ENCODE measurements around the gene MAN1A2.
"Not testable (repeated sequence)": the region's sequence is repeated elsewhere in the genome, so short reads cannot be mapped to it uniquely, and the experiment has no call there.

Gene MAN1A2

DNA sequence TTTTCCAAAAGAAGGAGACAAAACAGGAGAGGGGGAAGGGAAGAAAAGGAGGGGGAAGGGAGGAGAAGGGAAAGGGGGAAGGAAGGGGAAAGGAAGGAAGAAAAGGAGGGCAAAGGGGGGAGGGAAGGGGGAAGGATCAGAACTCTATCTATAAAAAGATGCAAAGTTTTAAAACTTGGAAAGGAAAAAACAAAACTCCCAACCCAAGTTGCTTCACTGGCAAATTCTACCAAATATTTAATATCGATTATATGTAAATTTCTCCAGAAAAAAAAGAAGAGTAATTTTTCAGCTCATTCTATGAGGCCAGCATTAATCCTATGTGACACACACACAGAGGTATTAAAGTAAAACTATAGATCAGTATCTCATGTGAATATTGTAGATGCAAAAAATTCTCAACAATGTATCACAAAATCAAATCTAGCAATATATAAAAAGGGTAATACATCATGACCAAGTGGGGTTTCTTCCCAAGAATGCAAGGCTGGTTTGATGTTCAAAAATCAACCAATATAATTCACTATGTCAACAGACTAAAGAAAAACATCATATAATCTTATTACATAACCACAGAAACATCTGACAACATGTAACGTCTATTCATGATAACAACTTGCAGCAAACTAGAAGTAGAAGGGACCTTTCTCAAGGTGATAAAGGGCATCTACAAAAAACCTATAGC, 57.9 kb downstream of the MAN1A2 start:
- H3K4me3 ChIP-seq (ENCODE audit: low read depth, low read length) = no peak overlapping the region
- TF ChIP-seq, protein P1, sequence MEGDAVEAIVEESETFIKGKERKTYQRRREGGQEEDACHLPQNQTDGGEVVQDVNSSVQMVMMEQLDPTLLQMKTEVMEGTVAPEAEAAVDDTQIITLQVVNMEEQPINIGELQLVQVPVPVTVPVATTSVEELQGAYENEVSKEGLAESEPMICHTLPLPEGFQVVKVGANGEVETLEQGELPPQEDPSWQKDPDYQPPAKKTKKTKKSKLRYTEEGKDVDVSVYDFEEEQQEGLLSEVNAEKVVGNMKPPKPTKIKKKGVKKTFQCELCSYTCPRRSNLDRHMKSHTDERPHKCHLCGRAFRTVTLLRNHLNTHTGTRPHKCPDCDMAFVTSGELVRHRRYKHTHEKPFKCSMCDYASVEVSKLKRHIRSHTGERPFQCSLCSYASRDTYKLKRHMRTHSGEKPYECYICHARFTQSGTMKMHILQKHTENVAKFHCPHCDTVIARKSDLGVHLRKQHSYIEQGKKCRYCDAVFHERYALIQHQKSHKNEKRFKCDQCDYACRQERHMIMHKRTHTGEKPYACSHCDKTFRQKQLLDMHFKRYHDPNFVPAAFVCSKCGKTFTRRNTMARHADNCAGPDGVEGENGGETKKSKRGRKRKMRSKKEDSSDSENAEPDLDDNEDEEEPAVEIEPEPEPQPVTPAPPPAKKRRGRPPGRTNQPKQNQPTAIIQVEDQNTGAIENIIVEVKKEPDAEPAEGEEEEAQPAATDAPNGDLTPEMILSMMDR (IDR thresholded peaks at IDR 0.05; ENCODE audit: borderline replicate concordance, insufficient read depth, low read depth, low read length) = no peak

DNA sequence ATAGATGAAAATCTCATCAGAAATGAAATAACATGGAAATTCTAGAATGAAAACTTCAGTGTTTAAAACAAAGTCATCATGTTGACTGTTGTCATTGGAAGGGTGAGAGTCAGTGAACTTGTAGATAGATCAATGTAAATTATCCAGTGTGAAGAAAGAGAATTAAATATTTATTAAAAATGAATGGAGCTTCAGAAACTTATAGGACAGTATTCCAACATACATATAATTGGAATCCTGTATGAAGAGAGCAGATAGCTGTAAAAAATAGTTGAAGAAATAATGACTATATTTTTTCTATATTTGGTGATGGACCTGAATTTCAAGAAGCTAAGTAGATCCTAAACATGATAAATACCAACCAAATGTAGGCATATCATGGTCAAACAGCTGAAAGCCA, 60.0 kb downstream of the MAN1A2 start:
- H3K4me3 ChIP-seq (ENCODE audit: low read depth, low read length) = no peak overlapping the region
- TF ChIP-seq, protein P1 (IDR thresholded peaks at IDR 0.05; ENCODE audit: borderline replicate concordance, insufficient read depth, low read depth, low read length) = no peak

DNA sequence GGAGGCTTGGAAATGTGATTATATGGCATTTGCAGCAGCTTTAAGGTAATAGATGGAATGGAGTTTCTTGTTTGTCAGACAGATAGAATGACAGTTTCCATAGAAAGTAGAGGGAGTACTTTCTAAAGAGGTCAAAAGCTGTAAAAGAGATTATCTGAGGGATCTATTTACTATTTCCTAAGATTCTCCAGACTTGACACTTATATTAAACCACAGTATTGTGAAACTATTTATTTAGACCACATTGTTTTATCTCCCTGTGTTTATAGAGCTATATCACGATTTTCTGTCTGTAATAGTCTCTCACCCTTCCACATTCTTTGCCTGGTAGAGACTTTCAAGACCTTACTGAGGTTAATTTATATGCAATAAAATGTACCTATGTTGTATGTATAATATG, 66.7 kb downstream of the MAN1A2 start:
- TF ChIP-seq, protein P1 (IDR thresholded peaks at IDR 0.05; ENCODE audit: borderline replicate concordance, insufficient read depth, low read depth, low read length) = no peak
- no peak overlapping the region for H3K4me3 ChIP-seq (ENCODE audit: low read depth, low read length)

DNA sequence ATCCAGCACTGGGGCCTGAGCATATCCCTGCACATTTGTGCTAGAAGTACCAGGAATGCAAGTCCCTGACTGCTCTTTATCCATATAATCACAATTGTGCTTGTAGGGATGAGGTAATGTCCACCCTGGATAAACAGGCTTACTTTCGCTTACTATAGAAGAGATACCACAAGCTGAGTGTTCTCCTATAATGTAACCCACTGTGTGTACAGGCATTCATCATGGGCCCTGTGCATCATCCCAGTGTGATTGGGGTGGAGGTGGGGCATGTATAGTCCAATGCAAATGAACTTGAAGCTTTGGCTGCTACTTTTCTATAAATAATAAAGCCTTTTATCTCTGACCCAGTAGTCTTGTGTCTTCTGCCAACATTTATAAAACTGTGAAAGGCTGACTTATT, 69.3 kb downstream of the MAN1A2 start:
- TF ChIP-seq, protein P1 (IDR thresholded peaks at IDR 0.05; ENCODE audit: borderline replicate concordance, insufficient read depth, low read depth, low read length) = no peak
- H3K4me3 ChIP-seq (ENCODE audit: low read depth, low read length) = no peak overlapping the region

DNA sequence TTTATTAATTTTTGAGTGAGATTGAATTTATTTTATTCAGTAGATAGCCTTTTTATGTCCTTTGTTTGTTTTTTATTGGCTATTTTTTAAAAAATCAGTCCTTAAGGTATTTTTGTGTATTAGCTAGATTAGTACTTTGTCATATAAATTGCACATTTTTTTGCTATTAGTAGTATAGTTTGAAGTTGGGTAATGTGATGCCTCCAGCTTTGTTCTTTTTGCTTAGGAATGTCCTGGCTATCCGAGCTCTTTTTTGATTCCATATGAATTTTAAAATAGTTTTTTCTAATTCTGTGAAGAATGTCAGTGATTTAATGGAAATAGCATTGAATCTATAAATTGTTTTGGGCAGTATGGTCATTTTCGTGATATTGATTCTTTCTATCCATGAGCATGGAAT, 80.4 kb downstream of the MAN1A2 start:
- no peak overlapping the region for H3K4me3 ChIP-seq (ENCODE audit: low read depth, low read length)
- TF ChIP-seq, protein P1 (IDR thresholded peaks at IDR 0.05; ENCODE audit: borderline replicate concordance, insufficient read depth, low read depth, low read length) = no peak

DNA sequence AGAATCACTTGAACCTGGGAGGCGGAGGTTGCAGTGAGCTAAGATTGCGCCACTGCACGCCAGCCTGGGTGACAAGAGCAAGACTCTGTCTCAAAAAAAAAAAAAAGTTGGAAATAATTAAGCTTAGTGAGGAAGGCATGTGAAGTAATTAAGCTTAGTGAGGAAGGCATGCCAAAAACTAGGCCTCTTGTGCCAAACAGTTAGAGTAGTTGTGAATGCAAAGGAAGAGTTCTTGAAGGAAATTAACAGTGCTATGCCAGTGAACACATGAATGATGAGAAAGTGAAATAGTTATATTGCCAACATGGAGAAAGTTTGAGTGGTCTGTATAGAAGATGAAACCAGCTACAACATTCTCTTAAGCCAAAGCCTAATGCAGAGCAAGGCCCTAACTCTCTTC, 85.0 kb downstream of the MAN1A2 start:
- TF ChIP-seq, protein P1 (IDR thresholded peaks at IDR 0.05; ENCODE audit: borderline replicate concordance, insufficient read depth, low read depth, low read length) = no peak
- no peak overlapping the region for H3K4me3 ChIP-seq (ENCODE audit: low read depth, low read length)

DNA sequence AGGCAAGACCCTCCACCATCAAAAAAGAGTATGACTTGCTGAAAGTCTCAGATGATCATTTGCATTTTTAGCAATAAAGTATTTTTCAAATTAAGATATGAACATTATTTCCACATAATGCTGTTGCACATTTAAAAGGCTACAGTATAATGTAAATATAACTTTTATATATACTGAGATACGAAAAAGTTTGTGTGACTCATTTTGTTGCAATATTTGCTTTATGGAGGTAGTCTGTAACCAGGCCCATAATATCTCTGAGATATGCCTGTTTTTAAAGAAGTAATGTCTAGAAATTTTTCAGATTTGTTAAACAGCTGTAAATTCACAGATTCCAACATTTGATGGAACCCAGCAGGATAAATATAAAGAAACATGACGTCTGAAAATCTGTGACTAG, 86.7 kb downstream of the MAN1A2 start:
- no peak overlapping the region for H3K4me3 ChIP-seq (ENCODE audit: low read depth, low read length)
- TF ChIP-seq, protein P1 (IDR thresholded peaks at IDR 0.05; ENCODE audit: borderline replicate concordance, insufficient read depth, low read depth, low read length) = no peak

DNA sequence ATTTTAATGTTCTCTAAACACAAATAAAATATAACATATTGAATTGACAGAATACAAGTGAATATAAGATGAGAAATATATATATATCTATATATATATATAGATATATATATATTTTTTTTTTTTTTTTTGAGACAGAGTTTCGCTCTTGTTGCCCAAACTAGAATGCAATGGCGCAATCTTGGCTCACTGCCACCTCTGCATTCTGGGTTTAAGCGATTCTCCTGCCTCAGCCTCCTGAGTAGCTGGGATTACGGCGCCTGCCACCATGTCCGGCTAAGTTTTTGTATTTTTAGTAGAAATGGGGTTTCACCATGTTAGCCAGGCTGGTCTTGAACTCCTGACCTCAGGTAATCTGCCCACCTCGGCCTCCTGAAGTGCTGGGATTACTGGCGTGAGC, 91.2 kb downstream of the MAN1A2 start:
- H3K4me3 ChIP-seq (ENCODE audit: low read depth, low read length) = not testable (repeated sequence)

Data from GM12875 (cell line).